ENCODE data around the gene POPDC2.
"Not testable (repeated sequence)": the region's sequence is repeated elsewhere in the genome, so short reads cannot be mapped to it uniquely, and the experiment has no call there.

POPDC2 gene, protein sequence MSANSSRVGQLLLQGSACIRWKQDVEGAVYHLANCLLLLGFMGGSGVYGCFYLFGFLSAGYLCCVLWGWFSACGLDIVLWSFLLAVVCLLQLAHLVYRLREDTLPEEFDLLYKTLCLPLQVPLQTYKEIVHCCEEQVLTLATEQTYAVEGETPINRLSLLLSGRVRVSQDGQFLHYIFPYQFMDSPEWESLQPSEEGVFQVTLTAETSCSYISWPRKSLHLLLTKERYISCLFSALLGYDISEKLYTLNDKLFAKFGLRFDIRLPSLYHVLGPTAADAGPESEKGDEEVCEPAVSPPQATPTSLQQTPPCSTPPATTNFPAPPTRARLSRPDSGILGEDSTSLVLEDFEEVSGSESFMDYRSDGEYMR

DNA sequence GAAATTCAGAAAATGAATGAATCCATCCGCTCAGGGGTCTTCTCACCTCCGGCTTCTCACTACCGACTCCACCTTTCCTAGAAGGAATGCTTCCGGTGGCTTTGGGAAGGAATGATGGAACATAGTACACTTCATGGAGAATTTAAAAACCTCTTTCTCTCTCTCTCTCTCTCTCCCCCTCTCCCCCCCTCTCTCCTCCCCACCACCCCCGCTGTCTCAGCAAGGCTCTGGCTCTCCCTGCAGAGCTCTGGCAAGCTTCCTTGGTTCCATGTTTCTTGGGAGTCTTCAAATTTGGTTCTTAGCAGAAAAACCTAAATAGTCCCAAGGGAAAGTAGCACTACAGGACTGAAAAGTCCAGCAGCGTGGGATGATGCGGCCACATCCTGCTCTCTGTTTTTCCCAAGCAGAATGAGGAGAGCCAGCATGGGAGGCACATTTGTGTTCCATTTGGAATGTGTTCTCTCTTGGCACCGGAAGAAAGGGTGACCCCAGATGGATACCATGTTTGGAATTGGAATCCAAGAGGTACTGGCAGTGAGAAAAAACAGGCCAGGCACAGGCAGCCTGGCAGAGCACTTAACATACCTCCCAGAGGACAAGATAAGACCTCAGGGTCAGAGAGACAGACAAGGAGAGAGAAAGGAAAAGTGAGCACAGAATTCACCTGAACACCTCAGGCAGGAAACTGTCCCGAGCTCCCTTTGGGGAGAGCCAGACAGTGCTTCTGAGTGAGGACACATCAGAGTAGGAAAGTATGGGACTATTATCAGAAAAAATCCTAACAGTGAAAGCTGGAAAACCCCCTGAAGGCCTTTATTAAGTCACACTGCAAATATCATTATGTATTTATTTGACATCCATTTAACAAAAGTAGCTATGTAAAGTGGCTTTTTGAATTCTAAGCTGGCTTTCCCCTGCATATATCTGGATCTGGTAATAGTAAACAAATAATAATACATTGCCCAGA lies at the start of gene POPDC2:
Gene POPDC2, minus strand, starts transcription at position 116 of the 967 bp plus-strand sequence. CDS start 166 bp downstream, outside the sequence.
- no peak for DNase-seq

DNA sequence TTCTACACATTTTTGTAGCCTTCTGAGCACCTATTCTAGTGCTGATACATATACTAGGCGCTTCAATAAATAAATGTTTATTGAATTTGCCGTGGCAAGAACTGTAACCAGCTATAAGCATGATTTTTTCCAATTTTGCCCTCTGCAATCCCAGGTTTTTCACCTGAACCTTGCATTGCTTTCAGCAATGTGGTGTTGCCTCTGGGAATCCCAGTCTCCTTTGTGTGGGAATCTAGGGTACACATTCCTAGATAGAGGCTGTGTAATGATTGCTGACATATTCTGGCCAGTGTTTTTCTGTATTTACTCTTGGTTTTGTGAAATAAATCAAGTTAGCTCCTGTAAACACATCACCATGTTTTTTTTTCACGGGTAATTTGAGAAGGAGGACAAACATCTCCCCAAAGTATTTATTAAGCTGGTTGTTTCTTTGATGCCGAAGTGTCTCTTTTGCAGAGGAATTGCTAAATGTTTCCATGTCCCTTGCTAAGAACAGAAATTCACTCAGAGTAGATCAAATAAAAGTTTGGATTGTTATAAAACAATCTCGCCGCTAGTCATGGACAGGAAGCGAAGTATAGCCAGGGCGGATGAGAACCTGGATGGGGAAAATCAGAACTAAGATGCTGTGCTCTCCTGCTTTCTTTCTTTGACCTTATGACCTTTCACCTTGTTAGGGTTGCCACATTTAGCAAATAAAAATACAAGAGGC lies 43.6 kb upstream of the POPDC2 start:
- DNase-seq = no peak

DNA sequence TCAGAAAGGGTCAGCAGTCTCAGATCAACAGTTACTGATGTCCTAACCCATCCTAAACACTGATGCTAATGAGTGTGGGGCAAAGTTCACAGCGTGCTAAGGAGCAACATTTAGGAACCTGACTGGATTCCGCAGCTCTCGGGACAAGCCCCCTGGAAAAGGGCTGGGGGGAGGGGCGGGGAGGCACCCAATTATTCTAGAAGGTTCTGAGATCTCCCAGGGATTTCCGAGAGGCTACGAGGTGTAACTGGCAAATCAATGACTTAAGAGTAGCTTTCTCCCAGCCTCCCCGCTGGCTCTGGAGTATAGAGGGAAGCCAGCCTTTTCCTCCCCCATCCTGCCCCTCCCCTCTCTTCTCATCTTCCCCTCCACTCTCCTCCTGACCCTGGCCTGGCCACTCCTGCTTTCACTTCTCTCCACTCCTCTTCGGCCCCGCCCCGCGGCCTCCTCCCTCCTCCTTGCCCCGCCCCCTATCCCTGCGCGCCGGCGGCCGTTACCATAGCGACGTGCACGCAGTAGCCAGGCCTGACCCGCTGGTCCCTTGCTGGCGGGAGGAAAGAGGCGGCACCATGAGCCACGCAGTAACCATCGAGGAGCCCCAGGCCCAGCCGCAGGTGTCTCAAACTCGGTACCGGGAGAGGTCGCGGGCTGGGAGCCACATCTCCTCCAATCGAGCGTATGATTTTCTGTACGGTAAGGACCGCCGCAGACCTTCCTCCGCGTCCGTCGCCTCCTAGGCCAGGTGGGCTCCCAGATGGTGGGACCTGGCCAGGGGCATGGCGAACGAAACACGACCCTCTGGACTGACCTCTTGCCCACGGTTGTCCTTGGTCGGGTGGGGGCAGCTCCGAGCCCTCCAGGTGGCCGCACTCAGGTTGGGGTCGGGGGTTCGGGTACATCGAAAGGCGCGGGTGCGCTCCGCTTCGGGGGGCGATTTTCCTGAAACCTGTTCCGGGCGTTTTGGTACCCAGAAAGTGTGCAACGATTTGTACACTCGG lies 42.4 kb upstream of the POPDC2 start, which contains the start of gene CFAP91:
Gene CFAP91, plus strand, starts transcription at position 493 of the 998 bp plus-strand sequence. Its CDS starts 77 bp downstream, at position 570.
- peak; percentile 66 for DNase-seq

DNA sequence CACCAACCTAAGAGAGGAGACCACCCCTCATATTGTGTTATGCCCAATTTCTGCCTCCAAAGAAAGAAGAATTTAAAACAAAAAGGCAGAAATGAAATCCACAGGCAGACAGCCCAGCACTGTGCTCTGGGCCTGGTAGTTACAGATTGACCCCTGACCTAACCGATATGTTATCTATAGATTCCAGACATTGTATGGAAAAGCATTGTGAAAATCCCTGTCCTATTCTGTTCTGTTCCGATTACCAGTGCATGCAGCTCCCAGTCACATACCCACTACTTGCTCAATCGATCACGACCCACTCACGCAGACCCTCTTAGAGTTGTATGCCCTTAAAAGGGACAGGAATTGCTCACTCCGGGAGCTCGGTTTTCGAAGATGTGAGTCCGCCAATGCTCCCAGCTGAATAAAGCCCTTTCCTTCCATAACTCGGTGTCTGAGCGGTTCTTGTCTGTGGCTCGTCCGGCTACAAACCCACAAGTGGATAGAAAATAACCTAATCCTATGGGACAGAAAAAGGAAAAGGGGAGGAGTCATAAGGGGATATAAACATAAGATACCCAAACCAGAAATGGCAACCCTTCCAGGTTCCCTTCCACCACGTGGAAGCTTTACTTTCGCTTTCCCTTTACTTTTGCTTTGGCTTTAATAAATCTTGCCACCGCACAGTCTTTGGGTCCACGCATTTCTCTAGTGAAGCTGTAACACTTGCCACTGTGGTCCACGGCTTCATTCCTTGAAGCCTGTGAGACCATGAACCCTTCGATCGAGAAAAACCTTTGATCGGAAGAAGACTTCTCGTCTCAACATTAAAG lies 40.7 kb upstream of the POPDC2 start:
- DNase-seq = no peak

DNA sequence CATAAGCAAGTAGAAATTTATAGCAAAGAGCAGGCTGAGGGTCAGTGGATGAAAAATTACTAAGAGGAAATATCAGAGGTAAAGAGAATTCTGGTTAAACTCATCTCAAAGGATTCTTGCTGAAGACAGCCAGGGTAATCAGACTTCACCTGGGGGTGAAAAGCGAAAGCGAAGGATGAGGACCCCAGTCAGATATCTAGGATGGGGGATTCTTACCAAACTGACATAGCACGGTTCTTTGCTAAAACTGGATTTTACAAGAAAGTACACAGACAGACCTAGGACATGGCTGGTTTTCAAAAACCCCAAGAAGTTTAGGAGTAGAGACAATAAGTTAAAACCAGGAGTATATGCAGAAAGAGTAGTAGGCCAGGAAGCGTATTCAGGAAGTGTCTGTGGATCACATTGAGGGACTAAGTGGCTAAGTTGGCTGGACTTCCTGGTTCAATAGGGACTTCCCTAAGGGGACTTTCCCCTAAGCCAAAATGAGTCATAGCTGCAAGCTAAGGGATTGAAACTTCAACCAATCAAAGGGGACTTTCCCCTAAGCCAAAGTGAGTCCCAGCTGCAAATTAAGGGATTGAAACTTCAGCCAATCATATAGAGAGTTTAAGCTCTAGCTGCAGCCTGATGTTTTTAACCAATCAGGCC lies 40.0 kb upstream of the POPDC2 start:
- DNase-seq = no peak

DNA sequence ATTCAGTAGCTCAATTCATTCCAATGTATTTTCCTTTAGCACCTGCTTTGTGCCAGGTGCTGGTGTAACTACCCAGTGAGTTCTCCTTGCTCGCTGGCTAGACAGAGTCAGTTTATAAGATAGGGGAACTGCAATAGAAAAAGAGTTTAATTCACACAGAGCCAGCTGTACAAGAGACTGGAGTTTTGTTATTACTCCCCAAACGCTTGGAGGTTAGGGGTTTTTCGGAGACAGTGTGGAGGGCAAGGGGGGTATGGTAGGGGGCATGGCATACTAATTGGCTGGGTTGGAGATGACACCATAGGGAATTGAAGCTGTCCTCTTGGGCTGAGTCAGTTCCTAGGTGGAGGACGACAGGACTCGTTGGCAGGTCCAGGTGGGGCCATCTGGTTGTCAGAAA lies 37.0 kb upstream of the POPDC2 start:
- no peak for DNase-seq

DNA sequence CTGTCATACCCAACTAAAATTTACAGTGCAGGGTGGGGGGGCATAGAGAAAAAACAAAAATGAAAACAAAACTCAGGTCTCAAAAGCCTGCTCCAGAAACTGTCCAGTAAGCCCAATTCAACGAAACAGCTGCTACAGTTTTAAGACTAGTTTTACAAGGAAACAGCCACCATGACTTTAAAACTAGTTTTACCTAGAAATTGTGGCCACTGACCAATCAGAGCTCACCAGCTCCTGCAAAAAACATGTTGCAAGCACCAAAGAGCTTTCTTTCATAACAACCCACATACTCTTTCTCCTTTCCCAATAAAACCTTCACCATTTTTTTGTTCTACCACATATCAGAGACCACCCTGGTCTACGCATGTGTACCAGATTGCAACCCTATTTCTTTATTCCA lies 35.1 kb upstream of the POPDC2 start:
- no peak for DNase-seq

DNA sequence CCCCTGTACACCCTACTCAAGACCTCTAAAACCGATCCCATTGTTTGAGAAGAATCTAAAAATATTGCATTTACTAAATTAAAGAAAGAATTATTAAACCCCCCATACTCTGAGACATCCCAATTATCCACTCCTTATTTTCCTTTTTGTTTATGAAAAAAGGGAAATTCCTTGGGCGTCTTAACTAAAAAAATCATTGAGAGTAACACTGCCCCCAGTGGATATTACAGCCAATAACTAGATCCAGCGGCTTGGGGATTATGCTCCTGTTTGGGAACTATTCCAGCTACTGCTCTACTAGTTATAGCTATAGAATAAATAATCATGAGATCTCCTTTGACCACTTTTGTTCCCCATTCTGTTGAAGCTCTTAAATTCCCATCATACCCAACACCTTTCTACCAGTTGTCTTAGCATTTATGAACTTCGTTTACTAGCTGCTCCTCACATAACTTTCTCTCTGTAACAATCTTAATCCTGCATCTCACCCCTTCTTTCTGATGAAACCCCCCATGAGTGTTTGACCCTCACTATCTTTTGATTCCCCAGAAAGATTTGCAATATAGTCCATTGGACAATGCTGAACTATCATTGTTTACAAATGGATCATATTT lies 29.8 kb upstream of the POPDC2 start:
- DNase-seq = no peak

DNA sequence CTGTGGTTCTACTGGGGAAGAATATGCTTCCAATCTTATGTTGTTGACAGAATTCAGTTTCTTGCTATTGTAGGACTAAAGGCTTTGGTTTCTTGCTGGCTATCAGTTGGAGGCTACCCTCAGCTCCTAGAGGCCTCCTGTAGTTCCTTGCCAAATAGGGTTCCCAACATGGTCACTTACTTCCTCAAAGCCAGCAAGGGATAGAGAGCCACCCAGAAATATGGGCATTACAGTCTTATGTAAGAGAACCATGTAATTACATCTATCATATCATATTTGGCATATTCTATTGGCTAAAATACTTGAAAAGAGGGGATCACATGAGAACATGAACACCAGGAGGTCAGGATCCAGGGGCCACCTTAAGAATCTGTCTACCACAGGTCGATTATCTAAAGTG lies 23.0 kb upstream of the POPDC2 start:
- no peak for DNase-seq

DNA sequence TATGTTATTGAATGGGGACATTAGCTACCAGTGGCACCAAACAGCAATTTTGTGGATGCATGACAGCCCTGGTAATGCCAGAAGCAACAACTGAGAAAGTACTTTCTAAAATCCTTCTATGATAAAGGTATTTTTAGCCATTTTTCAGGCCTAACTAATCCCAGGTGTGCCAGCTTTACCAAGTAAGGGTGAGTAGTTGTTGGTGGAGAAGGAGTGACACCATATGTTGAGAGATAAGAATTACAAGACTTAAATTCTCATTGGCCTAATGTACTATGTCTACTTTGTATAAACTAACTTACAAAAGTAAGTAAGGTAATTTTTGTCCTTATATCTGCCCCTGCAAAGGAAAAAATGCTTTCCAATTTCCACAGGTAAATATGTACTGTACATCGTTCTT lies 20.9 kb upstream of the POPDC2 start:
- DNase-seq = no peak

DNA sequence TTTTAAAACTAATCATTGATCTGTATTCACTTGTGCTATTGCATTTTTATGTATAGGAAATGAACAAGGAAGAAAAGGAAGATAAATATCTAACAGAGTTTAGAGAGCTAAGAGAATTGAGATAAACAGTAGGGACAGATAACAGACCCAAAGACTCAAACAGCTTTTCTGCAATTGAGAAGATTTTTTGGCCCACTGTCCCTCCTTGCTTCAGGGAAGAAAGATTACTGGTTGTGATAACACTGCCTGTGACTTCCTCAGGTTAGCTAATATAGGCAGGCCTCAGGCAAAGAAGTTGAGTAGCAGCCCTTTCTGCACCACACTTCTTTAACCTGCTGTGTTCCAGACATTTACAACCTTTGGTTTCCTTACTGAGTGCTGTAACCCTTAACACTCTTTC lies 19.5 kb upstream of the POPDC2 start:
- DNase-seq = no peak

DNA sequence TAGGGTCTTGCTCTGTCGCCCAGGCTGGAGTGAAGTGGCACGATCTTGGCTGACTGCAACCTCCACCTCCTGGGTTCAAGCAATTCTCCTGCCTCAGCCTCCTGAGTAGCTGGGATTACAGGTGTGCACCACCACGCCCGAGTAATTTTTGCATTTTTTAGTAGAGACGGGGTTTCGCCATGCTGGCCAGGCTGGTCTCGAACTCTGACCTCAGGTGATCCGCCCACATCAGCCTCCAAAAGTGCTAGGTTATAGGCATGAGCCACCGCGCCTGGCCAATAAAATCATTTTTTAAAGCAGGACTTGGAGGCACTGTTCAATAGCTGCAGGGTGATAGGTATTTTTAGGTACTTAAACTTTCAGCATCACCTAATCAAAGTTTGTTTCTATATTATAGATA lies 17.8 kb upstream of the POPDC2 start:
- not testable (repeated sequence) for DNase-seq

DNA sequence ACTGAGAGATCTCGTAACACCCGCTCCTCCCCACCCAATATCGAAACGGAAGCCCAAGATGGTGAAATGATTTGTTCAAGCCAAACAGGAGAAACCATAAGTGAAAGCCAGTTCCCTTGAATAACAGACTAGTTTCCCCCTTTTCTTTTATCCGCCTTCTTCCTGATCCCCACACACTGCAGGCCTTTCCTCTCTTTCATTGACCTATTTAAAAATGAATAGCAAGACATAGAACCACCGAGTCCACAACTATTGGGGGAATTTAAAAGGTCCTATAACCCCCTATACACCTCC lies 17.2 kb upstream of the POPDC2 start:
- no peak for DNase-seq

DNA sequence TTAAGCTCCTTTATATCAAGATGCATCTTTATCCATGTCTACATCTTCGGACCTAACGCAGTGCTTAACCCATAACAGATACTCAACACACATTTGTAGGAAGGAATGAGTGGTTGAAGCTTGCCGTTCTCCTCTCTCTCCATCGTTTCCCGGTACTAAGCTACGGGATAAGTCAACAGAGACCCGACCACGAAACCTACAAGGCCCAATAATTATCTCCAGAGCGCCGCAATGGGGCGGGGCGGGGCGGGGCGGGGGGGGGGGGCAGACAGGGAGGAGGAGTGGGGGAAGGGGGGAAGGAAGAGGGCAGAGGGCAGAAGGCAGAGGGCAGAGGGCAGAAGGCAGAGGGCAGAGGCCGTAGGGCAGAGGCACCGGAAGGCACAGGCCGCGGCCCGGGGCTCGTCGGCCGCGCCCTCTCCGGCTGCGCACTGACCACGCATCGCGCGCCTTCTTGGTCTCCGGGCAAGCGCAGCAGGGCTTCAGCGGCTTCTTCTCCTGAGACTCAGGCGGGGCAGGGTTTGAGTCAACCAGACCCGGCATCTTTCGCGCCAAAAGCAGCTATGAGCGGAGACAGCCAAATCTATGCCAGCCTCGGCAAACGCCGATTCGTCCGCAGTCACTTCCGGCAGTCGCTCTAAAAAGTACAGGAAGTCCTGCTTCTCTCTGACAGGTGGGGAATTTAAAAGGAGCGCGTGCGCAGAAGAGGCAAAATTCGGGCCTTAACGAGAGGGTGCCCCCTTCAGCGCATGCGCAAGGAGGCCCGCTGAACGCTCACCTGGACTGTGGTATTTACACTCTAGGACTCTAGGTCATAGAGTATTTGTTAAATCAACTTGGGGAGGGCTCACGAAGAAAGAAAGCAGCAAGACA lies 16.6 kb upstream of the POPDC2 start, which contains the start of gene COX17:
Gene COX17, minus strand, starts transcription at position 636 of the 870 bp plus-strand sequence. Its CDS starts 96 bp downstream, at position 540.
- DNase-seq = peak; percentile 94

DNA sequence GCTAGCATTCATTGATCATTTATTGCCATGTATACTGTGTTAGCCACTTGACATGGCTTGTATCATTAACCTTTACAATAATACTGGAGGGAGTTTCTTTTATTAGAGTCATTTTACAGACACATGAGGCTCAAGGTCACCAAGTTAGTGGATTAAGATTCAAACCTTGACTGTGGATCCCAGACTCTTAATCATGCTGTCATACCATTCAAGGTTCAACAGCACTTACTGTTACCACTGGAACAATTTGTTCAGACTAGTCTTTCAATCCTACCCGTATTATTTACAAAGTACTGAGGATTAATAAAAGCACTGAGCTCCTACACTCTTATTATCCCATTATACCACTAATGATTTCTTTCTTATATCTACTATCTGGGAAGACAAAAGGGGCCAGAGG lies 15.6 kb upstream of the POPDC2 start:
- DNase-seq = no peak

DNA sequence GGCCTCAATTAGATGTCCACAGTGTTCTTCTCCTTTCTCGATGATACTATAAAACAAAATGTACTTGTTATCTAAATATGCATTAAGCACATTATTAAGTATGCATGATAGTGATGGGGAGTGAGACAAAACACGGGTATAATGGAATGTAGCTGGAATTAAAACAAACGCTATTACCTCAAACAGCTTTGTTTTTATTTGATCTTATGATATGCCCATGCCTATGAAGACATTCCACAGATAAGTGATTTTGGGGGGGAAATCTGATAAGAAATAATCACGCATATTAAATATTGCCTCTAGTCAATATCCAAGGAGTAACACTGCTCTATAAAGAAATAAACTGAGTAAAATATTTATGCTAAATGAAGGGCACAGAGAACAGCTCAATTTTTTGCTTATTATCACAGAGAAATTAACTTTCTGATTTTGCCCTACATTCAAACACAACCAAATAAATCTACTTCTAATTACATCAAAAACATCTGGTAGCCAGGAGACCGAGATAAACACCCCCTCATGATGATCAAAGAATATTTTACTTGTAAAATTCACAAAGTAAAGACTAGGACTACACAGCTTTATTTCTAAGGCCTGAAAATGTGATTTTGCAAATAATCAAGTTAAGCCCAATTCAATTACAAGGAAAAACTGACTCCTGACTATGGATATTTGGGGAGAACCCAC lies 14.9 kb upstream of the POPDC2 start:
- DNase-seq = no peak

DNA sequence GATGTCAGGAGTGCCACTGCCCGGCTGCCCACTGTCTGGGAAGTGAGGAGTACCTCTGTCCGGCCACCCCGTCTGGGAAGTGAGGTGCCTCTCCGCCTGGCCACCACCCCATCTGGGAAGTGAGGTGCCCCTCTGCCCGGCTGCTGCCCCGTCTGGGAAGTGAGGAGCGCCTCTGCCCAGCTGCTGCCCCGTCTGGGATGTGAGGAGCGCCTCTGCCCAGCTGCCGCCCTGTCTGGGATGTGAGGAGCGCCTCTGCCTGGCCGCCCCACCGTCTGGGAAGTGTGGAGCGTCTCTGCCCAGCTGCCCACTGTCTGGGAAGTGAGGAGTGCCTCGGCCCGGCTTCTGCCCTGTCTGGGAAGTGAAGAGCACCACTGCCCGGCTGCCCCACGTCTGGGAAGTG lies 13.5 kb upstream of the POPDC2 start:
- DNase-seq = no peak

DNA sequence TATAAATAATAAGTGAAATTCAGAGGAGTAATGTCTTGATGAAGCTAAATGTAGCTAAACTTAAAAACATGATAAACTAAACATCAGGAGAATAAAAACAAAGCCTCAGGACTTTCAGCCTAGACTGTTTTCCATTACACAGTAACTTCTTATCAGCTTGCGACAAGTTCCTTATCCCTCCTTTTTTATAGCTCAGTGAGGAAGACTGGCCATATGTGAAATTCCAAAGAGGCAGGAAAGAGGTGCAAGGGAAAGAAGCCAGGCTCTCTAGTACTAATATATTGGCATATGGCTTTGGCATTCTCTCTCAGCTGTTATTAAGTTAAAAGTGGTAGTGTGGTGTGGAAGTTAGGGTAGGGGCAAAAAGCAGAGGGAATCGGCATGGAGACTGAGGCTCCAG lies 12.4 kb upstream of the POPDC2 start:
- no peak for DNase-seq
